SK-N-SH (cell line): ENCODE measurements around the gene AUTS2.

Experiments used
- POLR2AphosphoS5 ChIP-seq: IDR thresholded peaks from 2 replicates; pipeline ENCODE4 v1.6.1; 2012; ENCODE audit warnings: low read depth, low read length
- TF ChIP-seq, protein P1 (sequence below): fragments of 200-600 bp; sonication (generic); IDR thresholded peaks from 2 replicates; pipeline ENCODE4 v1.6.1; 2017; ENCODE audit warnings: antibody characterized with exemption, mild to moderate bottlenecking, moderate library complexity

DNA sequence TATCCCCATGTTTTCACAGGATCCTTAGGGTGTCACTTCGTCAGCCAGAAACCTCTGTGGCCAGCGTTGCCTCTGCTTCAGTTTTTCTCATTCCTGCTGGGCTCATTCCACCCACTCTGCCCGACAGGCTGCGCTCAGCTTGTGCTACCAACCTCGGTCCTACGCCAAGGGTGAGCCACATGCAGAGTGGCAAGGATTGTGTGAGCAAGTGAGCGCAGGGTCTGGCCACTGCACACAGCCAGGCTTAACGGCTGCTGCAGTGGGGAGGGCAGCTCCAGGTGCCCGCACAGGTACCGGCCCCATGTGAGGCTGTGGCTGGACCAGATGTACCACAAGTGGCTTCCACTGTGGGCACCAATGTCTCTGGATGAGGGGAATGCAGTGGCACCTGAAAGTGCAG, 329.2 kb downstream of the AUTS2 start:
- TF ChIP-seq, protein P1, sequence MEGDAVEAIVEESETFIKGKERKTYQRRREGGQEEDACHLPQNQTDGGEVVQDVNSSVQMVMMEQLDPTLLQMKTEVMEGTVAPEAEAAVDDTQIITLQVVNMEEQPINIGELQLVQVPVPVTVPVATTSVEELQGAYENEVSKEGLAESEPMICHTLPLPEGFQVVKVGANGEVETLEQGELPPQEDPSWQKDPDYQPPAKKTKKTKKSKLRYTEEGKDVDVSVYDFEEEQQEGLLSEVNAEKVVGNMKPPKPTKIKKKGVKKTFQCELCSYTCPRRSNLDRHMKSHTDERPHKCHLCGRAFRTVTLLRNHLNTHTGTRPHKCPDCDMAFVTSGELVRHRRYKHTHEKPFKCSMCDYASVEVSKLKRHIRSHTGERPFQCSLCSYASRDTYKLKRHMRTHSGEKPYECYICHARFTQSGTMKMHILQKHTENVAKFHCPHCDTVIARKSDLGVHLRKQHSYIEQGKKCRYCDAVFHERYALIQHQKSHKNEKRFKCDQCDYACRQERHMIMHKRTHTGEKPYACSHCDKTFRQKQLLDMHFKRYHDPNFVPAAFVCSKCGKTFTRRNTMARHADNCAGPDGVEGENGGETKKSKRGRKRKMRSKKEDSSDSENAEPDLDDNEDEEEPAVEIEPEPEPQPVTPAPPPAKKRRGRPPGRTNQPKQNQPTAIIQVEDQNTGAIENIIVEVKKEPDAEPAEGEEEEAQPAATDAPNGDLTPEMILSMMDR, result no peak
- no peak for TF ChIP-seq POLR2AphosphoS5
